HG03175 (cell line): Measurements from ENCODE around the gene CTPS2.
"Not testable (repeated sequence)": the region's sequence is repeated elsewhere in the genome, so short reads cannot be mapped to it uniquely, and the experiment has no call there.

Experiments used
- ATAC-seq: cut with Tn5 transposase; IDR thresholded peaks from one replicate; pipeline ENCODE4 v1.9.1; 2021; ENCODE audit warnings: mild to moderate bottlenecking, moderate library complexity; ENCODE audit not compliant: unreplicated experiment

Gene CTPS2

DNA sequence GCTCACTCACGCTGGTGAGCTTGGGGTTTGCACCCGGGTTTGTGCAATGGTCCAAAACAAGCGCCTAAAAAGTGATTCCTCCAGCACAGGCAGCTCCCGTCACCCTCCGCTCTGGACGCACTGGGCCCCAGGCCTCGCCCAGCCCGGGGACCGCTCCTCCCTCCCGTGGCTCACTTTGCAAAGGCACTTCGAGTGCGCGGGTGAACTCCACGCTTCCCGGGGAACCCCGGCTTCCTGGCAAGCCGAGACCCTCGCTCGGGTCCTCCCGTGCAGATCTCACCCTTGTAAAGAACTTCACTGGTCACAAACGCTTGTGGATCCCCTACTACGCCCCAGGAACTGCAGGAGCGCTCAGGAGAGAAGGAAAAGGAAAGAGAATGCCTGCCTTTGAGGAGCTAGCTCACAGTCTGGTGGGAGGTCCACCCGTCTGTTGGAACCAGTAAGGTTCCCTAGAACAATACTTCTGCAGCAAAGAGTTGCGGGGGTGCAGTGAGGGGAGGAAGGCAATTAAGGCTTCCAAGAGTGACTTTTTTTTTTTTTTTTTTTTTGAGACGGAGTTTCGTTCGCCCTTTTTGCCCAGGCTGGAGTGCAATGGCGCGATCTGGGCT lies at the start of gene CTPS2:
CTPS2 (minus strand) TSS at position 122 of the 608 bp plus-strand sequence. CDS start 9,767 bp downstream, outside the sequence.
- ATAC-seq: peak; percentile 90

DNA sequence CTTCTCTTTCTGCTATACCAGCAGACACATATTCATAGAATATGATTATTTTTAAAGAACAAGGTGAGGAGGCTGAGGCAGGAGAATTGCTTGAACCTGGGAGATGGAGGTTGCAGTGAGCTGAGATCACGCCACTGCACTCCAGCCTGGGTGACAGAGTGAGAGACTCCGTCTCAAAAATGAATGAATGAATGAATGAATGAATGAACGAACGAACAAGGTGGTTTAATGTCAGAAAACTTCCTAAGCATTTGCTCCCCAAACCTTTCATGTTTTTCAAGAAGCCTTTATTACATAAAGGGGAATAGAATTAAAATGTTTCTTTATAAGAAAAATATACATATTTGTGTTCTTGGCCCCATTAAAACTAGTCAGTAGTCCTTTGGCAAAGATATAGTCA lies 49.0 kb upstream of the CTPS2 start:
- ATAC-seq: not testable (repeated sequence)

- no peak for ATAC-seq
These were observed 44.3 kb upstream of the CTPS2 start for GRCh38 chrX:16756724-16757123.

DNA sequence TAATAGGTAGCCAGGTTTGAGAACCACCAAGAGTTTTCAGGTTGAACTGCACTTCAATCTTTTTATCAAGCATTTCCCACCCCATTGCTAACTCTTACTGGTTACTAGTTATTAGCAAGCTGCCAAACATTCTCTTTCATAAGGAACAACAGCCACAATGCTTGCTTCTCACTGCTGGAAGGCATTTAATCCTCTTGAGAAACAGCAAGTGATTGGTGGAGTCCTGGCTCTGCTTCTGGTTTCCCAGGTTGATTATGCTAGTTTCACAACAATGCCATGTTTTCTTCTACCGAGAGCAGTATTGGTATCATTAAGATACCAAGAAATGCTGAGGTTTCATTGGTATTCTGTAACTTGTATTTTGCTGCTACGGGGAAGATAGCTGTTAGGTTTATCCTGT lies 41.5 kb upstream of the CTPS2 start:
- ATAC-seq: no peak

DNA sequence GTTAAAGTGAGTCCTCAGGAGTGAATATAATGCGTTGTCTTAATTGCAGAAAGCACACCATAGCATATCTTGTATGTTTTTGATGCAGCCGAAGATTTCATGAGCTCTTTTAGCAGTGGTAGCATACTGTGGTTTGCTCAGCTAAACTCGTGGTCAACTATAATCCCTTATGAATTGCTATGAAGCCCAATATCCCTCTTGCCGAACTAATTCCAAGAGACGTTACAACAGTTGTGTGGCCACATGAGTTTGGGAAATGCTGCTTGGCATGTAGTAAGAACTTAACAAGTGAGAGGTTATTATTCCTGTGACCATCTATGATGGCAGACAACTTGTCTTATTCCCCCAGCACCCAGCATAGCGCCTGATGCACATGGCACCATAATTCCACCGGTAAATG lies 37.7 kb upstream of the CTPS2 start:
- no peak for ATAC-seq

- ATAC-seq: no peak
These were observed 36.0 kb upstream of the CTPS2 start for GRCh38 chrX:16748425-16748824.

GRCh38 chrX:16745659-16746058 lies 33.2 kb upstream of the CTPS2 start:
- no peak for ATAC-seq

DNA sequence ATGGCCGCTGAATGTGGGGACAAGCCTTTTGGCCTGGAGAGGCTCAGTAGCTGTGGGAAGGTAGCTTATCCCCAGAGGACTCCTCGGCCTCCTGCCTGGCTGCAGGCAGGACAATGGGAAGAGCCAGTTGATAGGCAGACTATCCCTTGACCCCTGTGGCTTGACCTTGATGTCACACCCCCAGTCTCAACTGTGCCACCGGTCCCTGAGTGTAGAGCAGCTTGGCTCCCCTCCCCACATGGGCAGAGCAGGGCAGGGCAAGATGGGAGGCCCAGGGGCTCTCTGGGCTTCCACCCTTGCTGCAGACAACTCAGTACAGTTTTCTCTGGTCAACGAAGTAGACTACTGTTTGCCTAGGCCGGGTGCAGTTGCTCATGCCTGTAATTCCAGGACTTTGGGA lies 32.6 kb upstream of the CTPS2 start:
- no peak for ATAC-seq

- ATAC-seq: no peak
These were observed 31.3 kb upstream of the CTPS2 start for GRCh38 chrX:16743604-16744325.

DNA sequence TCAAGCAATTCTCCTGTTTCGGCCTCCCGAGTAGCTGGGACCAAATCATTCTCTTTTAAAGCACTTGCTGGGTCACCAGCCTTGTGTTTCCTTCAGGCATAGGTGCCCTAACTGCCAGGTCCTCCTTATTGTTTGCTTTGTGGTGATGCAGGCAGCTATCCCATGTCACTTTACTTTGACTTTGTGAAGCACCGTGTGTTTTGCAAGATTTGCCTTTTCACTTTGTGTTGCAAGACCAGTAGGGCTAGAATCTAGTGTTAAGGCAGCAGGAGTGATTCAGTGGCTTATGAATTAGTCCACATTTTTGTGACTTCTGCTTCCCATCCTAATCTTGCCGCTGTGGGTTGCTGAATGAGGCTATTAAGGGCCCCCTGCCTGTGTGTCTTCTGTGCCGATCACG lies 27.1 kb upstream of the CTPS2 start:
- ATAC-seq: no peak

GRCh38 chrX:16737024-16737423 lies 24.6 kb upstream of the CTPS2 start:
- no peak for ATAC-seq

GRCh38 chrX:16733013-16733412 lies 20.5 kb upstream of the CTPS2 start:
- no peak for ATAC-seq

- ATAC-seq: no peak
These were observed 18.0 kb upstream of the CTPS2 start for GRCh38 chrX:16730450-16730849.

- ATAC-seq: no peak
These were observed 15.2 kb upstream of the CTPS2 start for GRCh38 chrX:16727637-16728036.

DNA sequence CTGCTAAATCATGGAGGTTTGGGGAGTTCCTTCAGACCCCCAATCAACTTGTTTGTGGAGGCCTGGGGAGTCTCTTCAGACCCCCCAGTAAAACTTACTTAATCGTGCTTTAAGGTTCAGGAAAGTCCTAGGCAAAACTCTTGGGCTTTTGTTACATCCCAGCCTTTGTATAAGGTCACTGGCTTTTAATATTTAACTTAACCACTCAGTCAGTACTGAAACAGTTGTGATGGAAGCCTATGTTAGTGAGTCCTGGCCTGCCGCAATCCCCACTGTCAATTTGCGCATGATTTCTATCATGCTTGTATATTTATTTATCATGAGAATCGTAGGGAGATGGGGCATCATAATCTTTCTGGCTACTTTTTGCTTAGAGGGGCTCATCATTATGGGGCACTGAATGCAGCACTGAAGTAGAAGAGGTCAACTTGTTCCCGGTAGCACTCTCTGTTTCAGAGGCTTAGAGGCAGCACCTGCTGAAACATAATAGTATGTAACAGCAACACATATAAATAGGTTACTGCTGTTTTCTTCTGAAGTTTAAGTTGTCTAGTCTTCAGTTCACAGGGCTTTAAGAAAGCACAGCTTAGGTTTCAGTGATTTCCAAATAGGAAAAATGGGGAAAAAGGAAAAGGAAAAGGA lies 14.0 kb upstream of the CTPS2 start:
- peak; percentile 76 for ATAC-seq

- ATAC-seq: no peak
These were observed 12.6 kb upstream of the CTPS2 start for GRCh38 chrX:16725072-16725471.

DNA sequence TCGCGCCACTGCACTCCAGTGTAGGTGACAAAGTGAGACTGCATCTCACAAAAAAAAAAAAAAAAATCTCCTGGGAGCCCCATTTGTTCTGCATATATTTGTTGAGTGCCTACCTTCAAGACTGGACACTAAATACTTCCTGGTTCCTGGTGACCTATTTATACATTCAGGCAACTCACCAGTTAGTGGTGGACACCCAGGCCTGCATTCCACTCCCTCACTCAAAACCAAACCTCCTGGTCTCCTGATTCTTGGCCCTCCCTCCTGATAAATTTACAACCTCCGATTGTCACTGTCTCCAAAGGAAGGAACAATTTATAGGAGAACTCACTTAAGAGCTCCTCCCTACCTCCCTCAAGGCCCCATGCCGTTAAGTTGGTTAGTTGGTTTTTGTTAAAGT lies 10.0 kb upstream of the CTPS2 start:
- ATAC-seq: no peak

- peak; percentile 99 for ATAC-seq
These were observed 7.0 kb upstream of the CTPS2 start, which contains the start of gene SYAP1 for GRCh38 chrX:16719334-16720084. TSS of gene SYAP1 (plus strand) at chrX:16719612. CDS start at chrX:16719725, 113 bp downstream.

GRCh38 chrX:16718824-16719333 lies 6.4 kb upstream of the CTPS2 start:
- ATAC-seq: peak; percentile 40

- ATAC-seq: not testable (repeated sequence)
These were observed 4.0 kb upstream of the CTPS2 start for GRCh38 chrX:16716451-16716850.

DNA sequence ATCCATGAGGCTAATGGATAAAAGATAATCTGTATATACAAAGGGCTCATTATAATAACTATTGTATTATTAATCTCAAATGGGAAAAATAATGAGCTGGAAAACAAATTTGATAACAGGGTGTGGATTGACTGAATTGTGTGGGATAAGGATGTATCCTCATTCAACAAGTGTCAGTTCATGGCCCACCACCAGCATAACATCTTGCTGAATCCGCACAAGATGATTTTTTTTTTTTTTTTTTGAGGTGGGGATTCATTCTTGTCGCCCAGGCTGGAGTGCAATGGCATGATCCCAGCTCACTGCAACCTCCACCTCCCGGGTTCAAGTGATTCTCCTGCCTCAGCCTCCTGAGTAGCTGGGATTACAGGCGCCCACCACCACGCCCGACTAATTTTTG lies 3.2 kb upstream of the CTPS2 start:
- not testable (repeated sequence) for ATAC-seq
